ENCODE measurements around the gene MARCHF5.

Gene MARCHF5, protein sequence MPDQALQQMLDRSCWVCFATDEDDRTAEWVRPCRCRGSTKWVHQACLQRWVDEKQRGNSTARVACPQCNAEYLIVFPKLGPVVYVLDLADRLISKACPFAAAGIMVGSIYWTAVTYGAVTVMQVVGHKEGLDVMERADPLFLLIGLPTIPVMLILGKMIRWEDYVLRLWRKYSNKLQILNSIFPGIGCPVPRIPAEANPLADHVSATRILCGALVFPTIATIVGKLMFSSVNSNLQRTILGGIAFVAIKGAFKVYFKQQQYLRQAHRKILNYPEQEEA

DNA sequence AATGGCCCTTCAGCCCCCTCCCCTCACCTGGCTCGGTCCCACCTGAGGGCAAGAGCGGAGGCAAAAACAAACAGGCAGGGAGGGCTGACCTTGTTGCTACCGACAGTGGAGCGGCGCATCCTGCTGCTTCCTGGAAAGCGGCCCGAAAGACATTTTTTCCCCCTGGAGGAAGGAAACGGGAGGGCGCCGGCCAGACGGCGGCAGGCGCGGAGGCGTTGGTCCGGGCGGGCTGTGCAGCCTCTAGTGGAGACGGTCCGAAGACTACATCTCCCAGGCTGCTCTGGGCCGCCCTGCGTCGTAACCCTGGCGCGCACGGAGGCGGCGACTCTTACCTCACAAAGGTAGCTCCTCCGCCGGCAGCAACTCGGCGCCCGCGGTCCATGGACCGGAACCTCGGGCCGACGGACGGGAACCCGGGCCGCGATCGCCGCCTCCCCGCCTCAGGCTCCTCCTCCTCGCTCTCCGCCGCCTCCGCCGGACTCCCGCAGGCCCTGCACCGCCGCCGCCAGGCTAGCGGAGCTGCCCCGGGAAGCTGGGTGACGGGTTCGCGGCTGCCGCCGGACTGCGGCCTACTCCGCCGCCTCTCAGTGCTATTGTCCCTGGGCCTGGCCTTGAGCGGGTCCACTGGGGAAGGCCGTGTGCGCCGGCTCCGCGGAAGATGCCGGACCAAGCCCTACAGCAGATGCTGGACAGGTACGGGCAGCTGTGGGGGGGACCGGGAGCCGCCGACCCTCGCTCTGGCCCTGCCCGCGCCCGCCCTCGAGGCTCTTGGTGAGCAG, at the start of gene MARCHF5, which contains the start of gene CPEB3:
Gene MARCHF5 (plus strand): TSS at position 331 of the 779 bp plus-strand sequence. CDS start 328 bp downstream, at position 659.
Gene CPEB3 (minus strand): TSS at position 242 of the 779 bp plus-strand sequence. CDS start 50,728 bp downstream, outside the sequence.
- DNase-seq = peak; percentile 89

DNA sequence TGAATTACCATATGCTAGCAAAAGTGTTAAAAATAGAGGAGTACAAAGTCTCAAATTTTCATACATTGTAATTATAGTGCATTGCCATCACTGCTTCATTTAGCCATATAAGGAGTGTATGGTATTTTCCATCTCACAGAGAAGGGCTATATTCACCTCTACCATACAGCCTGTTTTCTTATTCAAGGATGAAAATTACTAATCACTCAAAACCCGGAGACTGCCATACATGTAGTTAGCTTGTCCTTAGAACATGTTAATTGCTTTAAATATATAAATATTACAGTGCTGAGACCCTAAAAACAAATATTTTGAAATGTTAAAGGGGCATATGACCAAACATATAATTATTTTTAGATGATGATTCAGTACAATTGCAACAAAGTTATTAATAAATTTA, 49.5 kb upstream of the MARCHF5 start:
- DNase-seq = no peak

DNA sequence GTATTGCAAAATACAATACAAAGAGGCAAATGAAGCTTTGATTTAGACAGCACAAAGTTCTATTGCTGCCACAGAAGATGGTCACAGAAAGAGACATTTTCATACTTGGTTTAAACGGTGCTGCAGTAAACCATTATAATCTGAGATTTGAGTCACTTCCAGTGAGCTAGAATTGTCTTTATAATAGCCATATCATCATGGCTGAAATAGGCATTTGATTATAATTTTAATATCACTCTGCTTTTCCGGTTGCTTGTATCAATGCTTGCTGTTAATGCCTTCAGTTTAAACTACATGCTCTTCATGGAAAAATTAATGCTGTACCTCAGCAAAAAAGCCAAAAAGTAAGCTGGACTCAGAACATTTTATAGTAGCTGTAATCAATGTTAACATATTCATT, 48.6 kb upstream of the MARCHF5 start:
- no peak for DNase-seq

DNA sequence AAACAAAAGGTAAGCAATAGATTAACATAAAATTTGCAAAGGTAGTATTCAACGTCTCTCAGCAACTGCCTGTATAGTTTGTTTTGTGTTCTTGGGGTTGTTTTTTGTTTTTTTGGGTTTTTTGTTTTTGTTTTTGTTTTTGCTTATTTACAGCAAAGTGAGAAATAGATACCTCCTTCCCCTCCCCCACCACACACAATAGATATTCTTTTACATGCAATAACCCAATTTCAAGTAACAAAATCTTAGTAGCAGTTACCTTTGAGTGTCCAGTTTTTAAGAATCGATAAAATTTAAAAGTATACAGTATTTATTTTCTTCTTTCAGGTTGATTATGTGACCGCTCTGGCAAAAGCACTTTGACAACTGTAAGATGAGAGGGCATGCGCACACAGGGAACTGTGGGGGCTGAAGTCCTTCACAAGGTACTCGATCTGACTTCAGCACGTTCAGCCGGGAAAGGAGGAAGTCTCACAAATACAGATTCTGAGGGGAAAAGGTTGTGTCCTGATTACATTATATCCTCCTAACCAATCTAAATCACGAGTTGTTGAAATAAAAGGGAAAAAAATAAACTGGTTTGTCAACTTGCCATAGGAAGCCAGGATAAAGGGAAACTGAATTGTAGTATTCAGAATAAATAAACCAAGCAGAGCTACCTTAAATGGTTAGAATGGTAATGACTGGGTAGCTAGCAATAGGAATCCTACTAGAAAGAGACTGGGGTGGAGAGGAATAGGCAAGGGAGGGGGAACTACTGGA, 47.9 kb upstream of the MARCHF5 start:
- peak; percentile 39 for DNase-seq

DNA sequence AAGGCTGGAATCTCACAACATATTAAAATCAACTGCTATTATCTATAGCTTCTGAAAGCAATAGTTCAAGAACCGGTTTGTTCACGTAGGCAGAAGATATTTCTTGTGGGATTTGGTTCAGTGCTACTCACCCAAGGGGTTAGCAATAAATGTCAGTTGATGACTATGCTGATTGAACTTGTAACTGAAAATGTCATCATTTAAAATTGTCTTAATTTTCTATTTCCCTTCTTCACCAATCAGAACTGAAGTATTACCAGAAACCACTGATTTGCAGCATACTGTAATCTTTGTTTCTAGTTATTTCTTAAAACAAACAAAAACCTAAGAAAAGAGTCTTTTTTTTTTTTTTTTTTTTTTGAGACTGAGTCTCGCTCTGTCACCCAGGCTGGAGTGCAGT, 46.2 kb upstream of the MARCHF5 start:
- DNase-seq = no peak

DNA sequence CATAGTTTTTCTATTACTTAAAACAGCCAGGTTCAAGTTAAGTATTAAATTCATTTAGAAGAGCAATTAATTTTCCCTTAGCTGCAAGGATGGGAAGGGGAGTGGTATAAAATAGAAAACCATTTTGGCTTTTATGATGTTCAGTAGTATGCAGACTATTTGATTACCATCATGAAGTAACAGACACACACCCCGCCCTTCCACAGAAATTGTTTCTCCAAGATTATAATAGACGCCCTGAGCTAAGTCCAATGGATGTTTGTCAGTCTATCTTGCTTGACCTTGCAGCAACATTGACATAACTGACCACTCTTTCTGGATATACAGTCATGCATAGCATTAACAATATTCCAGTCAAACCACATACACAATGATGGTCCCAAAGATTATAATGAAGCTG, 42.4 kb upstream of the MARCHF5 start:
- no peak for DNase-seq

DNA sequence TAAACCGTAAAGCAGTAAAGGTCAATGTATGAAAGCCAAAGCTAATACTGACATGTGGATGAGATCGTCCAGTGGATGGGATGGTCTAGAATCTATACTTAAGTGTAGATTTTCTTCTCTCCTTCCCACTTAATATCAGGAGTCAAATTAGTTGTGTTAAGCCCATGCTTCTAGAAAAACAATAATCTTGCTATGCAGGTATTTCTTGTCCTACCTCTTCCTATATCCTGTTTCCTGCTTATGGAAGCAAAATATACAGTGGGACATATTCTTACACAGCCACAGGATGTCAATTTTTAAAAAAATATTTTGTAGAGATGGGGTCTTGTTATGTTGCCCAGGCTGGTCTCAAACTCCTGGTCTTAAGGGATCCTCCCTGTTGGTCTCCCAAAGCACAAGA, 27.6 kb upstream of the MARCHF5 start:
- no peak for DNase-seq

DNA sequence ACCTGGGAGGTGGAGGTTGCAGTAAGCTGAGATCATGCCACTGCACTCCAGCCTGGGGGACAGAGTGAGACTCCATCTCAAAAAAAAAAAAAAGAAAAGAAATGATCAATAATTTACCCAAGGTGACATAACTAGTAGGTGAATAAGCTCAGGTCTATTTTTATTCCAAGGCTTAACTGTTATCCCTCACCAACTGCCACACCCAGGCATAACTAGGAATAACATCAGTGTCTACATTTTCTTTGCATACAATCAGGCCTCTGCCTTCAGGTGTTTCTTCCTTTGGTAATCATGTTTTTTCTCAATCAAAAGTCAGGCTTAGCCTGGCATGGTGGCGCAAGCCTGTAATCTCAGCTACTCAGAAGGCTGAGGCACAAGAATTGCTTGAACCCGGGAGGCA, 26.7 kb upstream of the MARCHF5 start:
- no peak for DNase-seq

DNA sequence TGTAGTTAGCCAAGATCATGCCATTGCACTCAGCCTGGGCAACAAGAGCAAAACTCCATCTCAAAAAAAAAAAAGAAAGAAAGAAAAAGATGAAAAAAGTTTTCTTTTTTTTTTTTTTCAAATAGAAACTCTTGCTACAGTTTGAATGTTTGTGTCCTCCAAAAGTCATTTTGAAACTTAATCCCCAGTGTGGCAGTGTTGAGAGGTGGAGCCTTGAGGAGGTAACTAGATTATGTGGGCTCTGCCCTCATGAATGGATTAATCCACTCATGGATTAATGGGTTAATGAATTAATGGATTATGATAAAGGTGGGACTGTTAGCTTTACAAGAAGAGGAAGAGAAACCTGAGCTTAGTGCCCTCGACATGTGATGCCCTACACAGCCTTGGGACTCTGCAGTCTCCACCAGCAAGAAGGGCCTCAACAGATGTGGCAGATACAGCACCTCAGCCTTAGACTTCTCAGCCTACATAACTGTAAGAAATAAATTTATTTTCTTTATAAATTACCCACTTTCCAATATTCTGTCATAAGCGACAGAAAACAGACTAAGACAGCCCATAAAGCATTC, 25.2 kb upstream of the MARCHF5 start:
- no peak for DNase-seq

DNA sequence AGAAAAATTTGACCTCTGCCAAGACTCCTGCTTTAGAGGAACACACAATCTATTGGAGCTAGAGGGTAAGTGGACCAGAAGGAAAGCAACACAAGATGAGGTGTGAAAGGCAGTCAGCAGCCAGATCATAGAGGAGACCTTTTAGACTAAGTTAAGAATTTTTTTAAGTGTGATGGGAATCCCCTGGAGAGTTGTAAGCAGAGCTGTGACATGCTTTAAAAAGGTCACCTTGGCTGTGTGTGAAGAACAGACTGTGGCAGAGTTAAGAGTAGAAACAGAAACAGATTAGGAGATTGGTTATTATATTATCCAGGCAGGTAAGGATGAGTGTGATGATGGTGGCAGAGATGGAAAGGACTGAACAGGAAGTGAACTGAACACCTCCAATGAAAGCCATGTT, 23.6 kb upstream of the MARCHF5 start:
- DNase-seq = no peak

DNA sequence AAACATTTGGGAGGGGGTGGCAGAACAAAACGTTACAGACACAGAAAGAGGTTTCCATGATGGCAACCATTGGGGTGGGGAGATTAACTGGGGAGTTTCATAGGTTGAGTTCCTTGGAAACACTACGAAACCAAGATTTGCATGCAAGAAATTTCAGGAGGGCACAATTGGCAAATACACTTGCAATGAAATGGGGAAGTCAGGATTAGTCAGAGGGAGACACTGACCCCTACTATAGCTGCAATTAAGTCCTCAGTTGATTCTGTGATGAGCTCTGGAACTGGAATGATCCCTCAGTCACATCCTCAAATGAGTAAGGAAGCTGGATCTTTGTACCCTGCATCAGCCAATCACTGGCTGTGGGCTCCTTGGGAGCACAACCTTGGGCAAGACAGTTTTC, 22.2 kb upstream of the MARCHF5 start:
- no peak for DNase-seq

DNA sequence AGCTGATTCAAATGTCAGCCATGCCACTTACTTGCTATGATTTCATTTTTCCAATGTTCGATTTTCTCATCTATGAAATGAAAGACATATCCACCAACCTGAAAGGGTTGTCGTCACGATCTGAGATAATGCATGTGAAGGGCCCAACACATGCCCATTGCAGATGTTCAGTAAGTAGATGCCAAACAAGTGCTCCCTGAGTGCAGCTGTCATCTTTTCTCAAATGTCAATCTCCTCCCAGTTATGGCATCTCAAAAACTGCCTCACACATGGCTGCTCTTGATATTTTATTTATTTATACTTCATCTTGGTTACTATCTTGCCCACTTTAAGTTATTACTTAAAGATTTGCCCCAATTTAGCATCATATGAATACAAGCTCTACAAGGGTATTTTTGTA, 16.9 kb upstream of the MARCHF5 start:
- DNase-seq = no peak

DNA sequence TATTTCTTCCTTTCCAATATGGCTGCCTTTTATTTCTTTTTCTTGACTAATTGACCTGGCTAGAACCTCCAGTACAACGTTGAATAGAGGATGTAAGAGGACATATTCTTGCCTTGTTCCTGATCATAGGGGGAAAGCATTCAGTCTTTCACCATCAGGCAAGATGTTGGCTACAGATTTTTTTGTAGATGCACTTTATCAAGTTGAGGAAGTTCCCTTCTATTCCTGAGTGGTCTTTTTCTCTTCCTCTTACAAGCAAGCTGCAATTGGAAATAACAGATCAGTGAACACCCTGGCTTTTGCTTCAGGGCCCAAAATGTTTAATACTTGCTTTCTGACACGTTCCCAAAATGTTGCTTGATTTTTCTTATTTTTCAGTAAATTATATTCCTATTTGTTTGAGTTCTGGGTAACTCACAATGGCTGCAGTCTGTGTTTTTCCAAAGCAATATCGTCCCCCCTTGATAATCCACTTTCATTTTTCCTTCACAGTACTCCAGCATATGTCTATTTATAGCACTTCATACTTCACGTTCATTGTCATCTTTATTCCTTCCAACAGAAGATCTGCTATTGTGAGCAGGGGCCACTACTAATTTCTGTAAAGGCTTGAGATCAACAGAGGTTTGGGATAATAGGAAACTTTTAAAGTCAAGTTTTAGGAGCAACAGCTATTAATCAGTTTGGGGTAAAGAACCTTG, 11.8 kb upstream of the MARCHF5 start:
- no peak for DNase-seq

DNA sequence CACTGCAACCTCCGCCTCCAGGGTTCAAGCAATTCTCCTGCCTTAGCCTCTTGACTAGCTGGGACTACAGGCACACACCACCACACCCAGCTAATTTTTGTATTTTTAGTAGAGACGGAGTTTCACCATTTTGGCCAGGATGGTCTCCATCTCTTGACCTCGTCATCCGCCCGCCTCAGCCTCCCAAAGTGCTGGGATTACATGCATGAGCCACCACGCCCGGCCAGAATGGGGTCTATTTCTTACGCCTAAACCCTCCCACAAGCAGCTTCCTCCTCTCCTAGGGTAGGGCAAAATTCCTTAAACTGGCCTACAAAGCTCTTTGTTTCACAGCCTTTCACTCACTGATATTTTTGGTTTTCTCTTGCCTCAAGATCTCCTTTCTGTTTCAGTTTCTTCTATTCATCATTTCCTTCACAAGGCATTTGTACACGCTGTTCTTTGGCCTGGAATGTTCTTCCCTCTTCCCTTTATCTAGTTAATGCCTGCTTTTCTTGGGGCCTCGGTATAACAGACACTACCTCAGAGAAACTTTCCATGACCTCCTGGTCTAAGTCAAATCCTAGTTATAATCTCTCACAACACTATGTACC, 6.8 kb upstream of the MARCHF5 start:
- DNase-seq = no peak

DNA sequence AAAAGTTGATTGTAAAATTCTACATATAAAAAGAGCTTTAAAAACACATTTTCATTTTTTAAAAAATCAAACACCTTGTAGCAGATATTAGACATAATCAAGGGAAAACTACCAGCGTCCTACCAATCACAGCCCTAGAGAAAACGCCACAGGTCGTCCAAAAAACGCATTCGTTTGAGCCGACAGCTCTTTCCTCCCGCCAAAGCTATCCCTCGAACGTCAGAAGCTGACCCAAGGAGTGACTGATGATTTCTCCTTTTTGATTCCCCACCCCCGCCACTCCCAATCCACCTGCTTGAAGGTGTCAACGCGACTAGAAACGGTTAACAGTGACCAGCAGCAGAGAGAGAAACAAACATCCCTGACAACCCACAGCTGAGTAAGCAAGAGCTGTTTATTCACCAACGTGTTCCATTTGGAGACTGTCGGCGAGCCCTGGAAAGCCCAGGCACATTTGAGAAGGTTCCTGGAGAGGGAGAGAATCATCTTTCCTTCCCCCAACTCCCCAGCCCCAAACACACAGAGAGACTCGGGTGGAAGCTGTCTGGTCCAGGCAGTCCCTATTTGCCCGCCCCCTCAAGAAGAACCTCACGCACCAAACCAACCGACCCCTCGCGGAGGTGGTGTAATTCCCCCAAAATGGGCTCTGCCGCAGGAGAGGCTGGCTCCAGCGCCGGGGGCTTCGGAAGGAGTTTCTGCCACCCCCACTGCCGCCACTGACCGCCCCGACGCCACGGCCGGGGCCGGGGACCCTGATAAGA, 711 bp upstream of the MARCHF5 start:
- peak; percentile 35 for DNase-seq

DNA sequence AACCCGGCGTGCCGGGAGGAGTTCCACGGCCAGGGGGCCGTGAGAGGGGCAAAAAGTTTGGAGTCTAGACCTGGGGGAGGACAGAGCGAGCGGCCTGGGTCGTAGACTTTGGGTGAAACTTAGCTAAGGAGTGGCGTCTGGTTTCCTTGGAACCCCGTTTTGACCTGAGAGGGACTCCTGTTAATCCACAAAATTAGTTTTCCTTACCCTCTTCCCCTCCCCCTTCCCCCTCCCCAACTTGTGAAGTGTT, 574 bp downstream of the MARCHF5 start:
- no peak for DNase-seq

DNA sequence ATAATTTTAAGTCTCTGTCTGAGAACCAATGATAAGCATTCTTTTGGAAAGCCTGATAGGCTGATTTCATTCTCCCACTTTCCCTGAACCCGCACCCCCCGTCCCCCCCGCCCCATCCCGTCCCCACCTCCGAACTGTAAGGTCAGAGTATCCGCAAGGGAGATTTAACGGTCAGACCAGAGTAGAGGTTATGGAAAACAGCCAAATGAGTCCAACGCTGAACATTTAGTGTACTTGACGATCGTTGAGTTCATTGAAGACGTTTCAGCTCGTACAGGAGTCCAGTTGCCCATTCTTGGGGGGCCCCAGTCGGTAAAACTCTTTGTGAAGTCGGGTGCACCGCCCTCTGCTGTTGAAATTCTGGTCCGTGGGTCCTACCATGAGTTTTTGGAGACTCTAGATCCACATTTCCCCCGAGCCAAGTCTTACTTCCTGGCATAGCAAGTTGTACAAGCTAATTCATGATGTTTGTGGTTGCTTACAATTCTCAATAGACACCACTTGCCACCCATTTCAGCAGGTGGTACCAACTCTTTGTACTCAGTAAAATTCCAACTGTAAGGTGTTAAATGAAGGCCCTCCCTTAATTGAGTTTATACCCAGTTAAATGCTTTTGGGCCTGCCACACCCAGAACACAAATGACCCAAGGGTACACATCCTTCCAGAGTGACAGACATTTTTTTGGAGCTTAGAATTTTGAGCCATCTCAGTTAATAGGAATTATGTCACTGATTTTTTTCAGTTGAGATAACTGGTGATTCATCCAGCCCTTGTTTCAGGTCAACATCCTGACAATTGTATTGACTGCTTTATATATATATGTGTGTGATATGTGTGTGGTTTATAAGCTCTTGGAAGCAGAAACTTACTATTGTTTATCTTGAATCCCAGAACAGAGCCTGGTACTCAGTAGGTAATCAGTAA, 1.2 kb downstream of the MARCHF5 start:
- DNase-seq = peak; percentile 26

DNA sequence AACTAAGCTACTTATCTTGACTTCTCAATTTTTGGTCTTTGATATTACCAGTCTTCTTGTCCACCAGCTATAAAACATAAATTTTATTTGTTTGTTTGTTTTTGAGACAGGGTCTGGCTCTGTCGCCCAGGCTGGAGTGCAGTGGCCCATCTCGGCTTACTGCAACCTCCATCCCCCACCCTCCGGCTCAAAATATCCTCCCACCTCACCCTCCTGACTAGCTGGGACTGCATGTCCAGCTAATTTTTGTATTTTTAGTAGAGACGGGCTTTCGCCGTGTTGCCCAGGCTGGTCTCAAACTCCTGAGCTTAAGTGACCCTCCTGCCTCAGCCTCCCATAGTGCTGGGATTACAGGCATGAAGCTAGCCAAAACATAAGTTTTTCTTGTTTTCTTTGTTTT, 7.5 kb downstream of the MARCHF5 start:
- DNase-seq = no peak

DNA sequence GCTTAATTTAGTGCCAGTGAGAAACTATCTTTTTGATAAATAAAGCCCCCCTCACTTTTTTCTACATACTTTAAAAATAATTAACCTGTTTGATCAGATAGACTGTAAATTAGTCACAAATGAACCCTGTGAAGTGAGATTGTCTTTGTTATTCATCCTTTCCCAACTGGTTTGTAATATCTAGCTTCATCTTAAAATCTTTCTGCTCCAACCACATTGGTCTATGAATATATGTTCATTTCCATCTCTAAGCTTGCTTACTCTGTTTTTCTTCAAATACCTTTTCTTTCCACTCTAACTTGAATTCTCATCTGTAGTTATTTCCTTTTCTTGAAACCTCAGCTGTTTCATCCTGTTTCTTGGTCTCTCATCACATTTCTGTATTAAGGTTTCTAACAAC, 12.1 kb downstream of the MARCHF5 start:
- no peak for DNase-seq

DNA sequence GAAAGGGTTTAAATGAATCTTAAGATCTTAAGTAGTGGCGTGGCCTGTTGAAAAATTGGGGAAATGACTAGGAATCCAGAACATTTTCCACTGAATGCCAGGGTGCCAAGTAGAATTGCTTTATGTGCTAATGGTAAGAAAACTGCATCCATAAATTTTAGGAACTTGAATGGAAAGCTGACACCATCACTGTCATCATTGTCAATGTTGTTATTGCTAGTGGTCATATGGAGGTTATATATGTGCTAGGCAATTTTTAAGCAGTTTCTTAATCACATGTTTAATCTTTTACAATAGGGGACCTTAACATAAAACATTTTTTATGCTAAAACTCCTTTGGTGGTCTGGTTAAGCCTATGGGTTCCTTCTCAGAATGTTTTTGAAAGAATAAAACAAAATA, 13.1 kb downstream of the MARCHF5 start:
- no peak for DNase-seq

All from activated CD8-positive, alpha-beta memory T cell treated with anti-CD3 and anti-CD28 coated beads, Interleukin-2, amount 50 U/mL, for 4 hours (primary cell).